ENCODE measurements around the gene DHRSX.

The DHRSX gene

DNA sequence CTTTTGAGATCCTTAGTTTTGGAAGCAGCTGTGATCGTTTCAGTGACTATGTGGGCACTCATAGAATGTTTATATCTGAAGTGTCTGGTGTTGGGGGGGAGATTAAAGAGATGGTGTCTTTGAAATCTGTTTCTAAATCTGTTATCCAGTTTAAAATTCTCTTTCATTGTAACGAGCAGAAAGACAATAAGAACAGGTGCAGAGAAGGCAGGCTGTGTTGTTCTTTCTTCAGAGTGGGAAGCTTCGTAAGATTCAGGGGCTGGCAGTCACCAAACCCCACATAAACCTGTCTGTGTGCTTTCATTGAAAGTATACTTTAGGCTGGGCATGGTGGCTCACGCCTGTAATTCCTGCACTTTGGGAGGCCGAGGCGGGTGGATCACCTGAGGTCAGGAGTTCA, 16.3 kb upstream of the DHRSX start:
- no peak for DNase-seq

GRCh38 chrX:2516623-2517022, 15.8 kb upstream of the DHRSX start:
- no peak for DNase-seq

GRCh38 chrX:2514131-2514530, 13.4 kb upstream of the DHRSX start:
- DNase-seq, result no peak

- DNase-seq, result no peak
Observed at GRCh38 chrX:2513121-2513664, 12.4 kb upstream of the DHRSX start.

GRCh38 chrX:2512501-2512900, 11.7 kb upstream of the DHRSX start:
- no peak for DNase-seq

DNA sequence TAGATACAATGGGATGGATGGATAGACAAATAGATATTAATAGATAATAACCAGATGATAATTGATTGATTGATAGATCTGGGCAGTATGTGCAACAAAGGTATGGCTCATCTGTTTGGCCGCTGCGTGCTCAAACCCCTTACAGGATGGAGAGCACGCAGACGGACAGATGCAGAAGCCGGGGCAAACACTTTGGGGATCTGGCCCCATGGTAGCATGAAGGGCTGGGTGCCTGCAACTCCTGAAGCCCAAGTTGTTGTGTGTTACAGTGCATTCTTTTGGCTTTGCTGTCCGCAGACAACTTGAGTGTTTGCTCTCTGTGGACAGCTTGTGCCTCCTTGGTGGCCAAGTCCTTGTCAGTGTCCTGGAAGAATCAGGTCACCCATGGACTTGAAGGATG, 10.6 kb upstream of the DHRSX start:
- DNase-seq, result no peak

- DNase-seq, result no peak
Observed at GRCh38 chrX:2508648-2509335, 8.0 kb upstream of the DHRSX start.

DNA sequence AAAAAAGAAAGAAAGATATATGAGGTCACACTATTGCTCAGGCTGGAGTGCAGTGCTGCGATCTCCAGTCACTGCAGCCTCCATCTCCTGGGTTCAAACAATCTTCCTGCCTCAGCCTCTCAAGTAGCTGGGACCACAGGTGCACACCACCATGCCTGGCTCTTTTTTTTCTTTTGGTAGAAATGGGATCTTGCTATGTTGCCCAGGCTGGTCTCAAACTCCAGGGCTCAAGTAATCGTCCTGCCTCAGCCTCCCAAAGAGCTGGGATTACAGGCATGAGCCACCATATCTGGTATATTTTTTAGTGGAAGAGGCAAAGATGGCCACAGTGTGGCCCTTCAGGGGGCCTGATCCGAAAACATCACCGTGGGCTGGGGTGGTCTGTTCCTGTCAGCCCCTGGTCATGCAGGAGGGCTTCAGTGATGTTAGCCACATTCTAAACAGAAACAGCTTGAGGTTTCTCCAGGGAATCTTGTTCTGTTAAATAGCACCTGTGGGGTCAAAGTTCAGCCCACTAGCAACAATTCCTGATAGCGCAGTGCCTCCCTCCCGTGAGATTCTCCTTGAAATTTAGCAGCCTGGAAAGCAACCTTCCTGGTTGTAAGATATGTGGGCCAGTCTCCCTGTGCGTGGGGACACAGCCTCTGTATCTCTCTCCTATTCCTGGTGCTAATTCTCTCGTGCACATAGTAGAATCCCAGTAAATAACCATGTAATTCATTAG, 7.3 kb upstream of the DHRSX start:
- no peak for DNase-seq

- DNase-seq, result no peak
Observed at GRCh38 chrX:2507196-2507595, 6.4 kb upstream of the DHRSX start.

- DNase-seq, result peak; percentile 56
Observed at GRCh38 chrX:2505341-2505740, 4.6 kb upstream of the DHRSX start.

GRCh38 chrX:2504706-2505332, 4.0 kb upstream of the DHRSX start:
- no peak for DNase-seq

DNA sequence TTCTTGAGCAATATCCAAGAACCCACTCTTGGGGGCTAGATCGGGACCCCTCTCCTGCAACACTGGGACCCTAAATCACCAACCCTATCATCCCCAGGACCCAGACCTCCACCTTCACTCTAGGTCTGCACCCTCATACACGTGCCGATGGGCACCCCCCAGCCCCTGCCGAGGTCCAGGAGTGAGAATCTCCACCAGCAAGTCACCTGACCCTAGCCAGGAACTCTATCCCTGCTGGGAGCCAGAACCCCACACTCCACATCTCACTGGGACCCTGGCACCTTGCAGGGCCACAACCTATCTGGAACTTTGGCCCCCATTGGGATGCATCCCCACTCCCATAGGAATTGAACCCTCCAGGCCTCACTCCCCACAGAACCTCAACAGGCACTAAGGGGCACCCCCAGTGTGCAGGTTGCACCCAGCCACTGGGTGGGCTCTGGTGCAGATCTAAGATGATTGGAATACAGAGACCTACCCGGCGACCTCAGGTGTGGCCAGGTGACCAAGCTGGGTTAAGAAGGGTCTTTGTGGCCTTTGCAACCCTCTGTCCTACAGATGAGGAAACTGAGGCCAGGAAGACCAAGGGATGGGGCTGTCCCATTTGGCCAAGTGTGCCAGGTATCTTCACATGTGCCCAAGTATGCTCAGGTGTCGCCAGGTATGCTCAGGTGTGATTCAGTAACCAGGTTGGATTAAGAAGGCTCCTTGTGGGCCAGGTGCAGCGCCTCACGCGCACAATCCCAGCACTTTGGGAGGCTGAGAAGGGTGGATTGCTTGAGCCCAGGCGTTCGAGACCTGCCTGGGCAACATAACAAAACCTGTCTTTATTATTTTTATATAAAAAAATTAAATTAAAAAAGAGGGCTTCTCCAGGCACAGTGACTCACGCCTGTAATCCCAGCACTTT, 3.1 kb upstream of the DHRSX start:
- no peak for DNase-seq

- peak; percentile 59 for DNase-seq
Observed at GRCh38 chrX:2502668-2503519, 2.1 kb upstream of the DHRSX start.

- no peak for DNase-seq
Observed at GRCh38 chrX:2502120-2502667, 1.4 kb upstream of the DHRSX start.

DNA sequence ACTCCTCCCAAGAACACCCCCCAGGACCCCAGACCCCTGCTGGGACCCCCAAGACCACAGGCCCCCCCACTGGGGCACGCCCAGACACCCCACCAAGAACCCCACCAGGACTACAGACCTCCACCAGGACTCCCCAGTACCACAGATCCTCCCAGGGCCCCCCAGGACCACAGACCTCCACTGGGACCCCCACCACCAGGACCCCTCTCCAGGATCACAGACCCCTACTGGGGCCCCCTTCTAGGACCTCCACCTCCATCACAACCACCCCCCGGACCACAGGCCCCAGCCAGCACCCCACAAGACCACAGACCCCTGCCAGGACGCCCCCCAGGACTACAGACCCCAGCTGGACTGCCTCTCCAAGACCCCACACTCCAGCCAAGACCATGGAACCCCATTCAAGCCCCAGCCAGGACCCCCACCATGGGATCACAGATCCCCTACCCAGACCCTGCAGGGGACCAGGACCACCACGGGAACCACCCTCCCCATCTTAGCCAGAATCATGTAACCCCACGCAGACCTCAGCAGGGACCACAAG, 855 bp upstream of the DHRSX start:
- no peak for DNase-seq

GRCh38 chrX:2500091-2500802, 529 bp downstream of the DHRSX start:
- DNase-seq, result peak; percentile 50

GRCh38 chrX:2499507-2499906, 1.3 kb downstream of the DHRSX start:
- DNase-seq, result no peak

- peak; percentile 26 for DNase-seq
Observed at GRCh38 chrX:2498781-2499302, 1.9 kb downstream of the DHRSX start.

GRCh38 chrX:2497961-2498780, 2.6 kb downstream of the DHRSX start:
- DNase-seq, result no peak
